MM.1S (cell line): ENCODE results near the gene HP.

Source experiments
- DNase-seq: peaks from one replicate; pipeline ENCODE4 v3.0.0-alpha.2; 2015
- H2AFZ ChIP-seq: fragments of 300-600 bp; sonication (generic); 2 replicates; pipeline ENCODE4 v1.6.0; 2016; ENCODE audit warnings: antibody characterized with exemption, low read length
- H3F3A ChIP-seq: fragments of 300-600 bp; sonication (generic); 2 replicates; pipeline ENCODE4 v1.6.1; 2016; ENCODE audit warnings: mild to moderate bottlenecking, antibody characterized with exemption, low read length, moderate library complexity, mixed read lengths; ENCODE audit not compliant: insufficient read depth
- H3K27ac ChIP-seq: fragments of 300-600 bp; sonication (generic); 2 replicates; pipeline ENCODE4 v1.5.1; 2016; ENCODE audit warnings: mild to moderate bottlenecking, low read length
- H3K27me3 ChIP-seq: fragments of 300-600 bp; sonication (generic); replicated peaks from 2 replicates; pipeline ENCODE4 v1.6.0; 2016; ENCODE audit warnings: low read length; ENCODE audit not compliant: insufficient read depth
- H3K36me3 ChIP-seq: fragments of 300-600 bp; sonication (generic); replicated peaks from 2 replicates; pipeline ENCODE4 v1.6.1; 2016; ENCODE audit warnings: mild to moderate bottlenecking, low read length, mixed read lengths; ENCODE audit not compliant: insufficient read depth
- H3K4me1 ChIP-seq: fragments of 300-600 bp; sonication (generic); 2 replicates; pipeline ENCODE4 v1.6.1; 2016; ENCODE audit warnings: low read length, mixed read lengths
- H3K4me2 ChIP-seq: fragments of 300-600 bp; sonication (generic); 2 replicates; pipeline ENCODE4 v1.6.0; 2016; ENCODE audit warnings: low read depth, low read length
- H3K4me3 ChIP-seq: fragments of 300-600 bp; sonication (generic); 2 replicates; pipeline ENCODE4 v1.5.1; 2016; ENCODE audit warnings: low read length, mixed read lengths
- H3K79me2 ChIP-seq: fragments of 300-600 bp; sonication (generic); 2 replicates; pipeline ENCODE4 v1.6.1; 2016; ENCODE audit warnings: mixed run types, low read length, mixed read lengths
- H3K9ac ChIP-seq: fragments of 300-600 bp; sonication (generic); 2 replicates; pipeline ENCODE4 v1.6.1; 2016; ENCODE audit warnings: low read length, mixed read lengths
- H3K9me2 ChIP-seq: fragments of 300-600 bp; sonication (generic); replicated peaks from 2 replicates; pipeline ENCODE4 v1.6.1; 2016; ENCODE audit warnings: mild to moderate bottlenecking, low read length, mixed read lengths; ENCODE audit not compliant: insufficient read depth
- H3K9me3 ChIP-seq: fragments of 300-600 bp; sonication (generic); replicated peaks from 2 replicates; pipeline ENCODE4 v1.6.1; 2016; ENCODE audit warnings: mild to moderate bottlenecking, low read length, mixed read lengths; ENCODE audit not compliant: insufficient read depth
- H4K20me1 ChIP-seq: fragments of 300-600 bp; sonication (generic); 2 replicates; pipeline ENCODE4 v1.6.1; 2016; ENCODE audit warnings: mild to moderate bottlenecking, low read length, moderate library complexity, mixed read lengths; ENCODE audit not compliant: insufficient read depth
- CTCF ChIP-seq: fragments of 300-600 bp; sonication (generic); IDR thresholded peaks from 2 replicates; pipeline ENCODE4 v1.5.1; 2016; ENCODE audit warnings: antibody characterized with exemption, low read length, mixed read lengths
- EZH2 ChIP-seq: fragments of 300-600 bp; sonication (generic); optimal IDR thresholded peaks from 2 replicates; pipeline ENCODE3; 2017; ENCODE audit warnings: low read depth, mild to moderate bottlenecking, antibody characterized with exemption, low read length, mixed read lengths
- EZH2phosphoT487 ChIP-seq: fragments of 300-600 bp; sonication (generic); IDR thresholded peaks from 2 replicates; pipeline ENCODE4 v1.6.1; 2018; ENCODE audit warnings: antibody characterized with exemption, low read length

The HP gene

DNA sequence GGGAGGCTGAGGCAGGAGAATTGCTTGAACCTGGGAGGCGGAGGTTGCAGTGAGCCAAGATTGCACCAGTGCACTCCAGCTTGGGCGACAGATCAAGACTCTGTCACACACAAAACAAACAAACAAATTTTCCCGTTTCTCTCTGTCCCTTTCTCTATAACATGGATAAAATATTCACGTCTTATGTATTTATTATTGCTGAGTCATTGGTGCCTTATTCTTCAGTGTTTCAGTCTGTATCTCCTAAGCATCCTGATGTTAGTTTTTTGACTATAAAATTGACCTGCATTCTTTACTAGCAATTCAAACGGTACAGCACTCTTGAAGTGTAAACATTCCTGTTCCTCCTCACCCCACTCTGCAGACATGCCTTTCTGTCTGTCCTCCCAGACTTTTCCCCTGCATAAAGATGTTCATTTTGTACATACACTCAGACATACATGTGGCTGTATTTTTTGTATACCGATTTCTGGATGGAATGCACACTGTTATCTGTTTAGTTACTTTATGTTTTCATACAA is 29.4 kb upstream of the HP start:
- no peak overlapping the region for H2AFZ ChIP-seq
- no peaks in the 10 kb centered on the region for H3K27me3 ChIP-seq
- no peaks in the 10 kb centered on the region for H3K4me1 ChIP-seq
- H3K36me3 ChIP-seq: no peaks in the 10 kb centered on the region; the same call in 1 of the 2 replicates
- H3K79me2 ChIP-seq: no peaks in the 10 kb centered on the region
- DNase-seq: no peak
- H3K4me2 ChIP-seq: no peak overlapping the region
- no peaks in the 10 kb centered on the region for H3K9me3 ChIP-seq
- H4K20me1 ChIP-seq: no peaks in the 10 kb centered on the region
- no peaks in the 10 kb centered on the region for H3F3A ChIP-seq
- no peak for TF ChIP-seq EZH2
- no peak for TF ChIP-seq EZH2phosphoT487
- no peak for TF ChIP-seq CTCF
- H3K27ac ChIP-seq: no peak overlapping the region
- H3K9ac ChIP-seq: no peak overlapping the region
- no peak overlapping the region for H3K4me3 ChIP-seq
- no peaks in the 10 kb centered on the region for H3K9me2 ChIP-seq

GRCh38 chr16:72025404-72026114 is 28.7 kb upstream of the HP start:
- Histone ChIP-seq H4K20me1 (no peaks in the 10 kb centered on the region), H2AFZ (no peak overlapping the region), H3K4me2 (no peak overlapping the region), H3K4me1 (no peaks in the 10 kb centered on the region), H3K4me3 (no peak overlapping the region), H3K36me3 (no peaks in the 10 kb centered on the region; the same call in 1 of the 2 replicates), H3K9ac (no peak overlapping the region), H3F3A (no peaks in the 10 kb centered on the region), H3K27me3 (no peaks in the 10 kb centered on the region), H3K79me2 (no peaks in the 10 kb centered on the region), H3K9me2 (no peaks in the 10 kb centered on the region), H3K27ac (no peak overlapping the region), H3K9me3 (no peaks in the 10 kb centered on the region)
- DNase-seq: no peak
- no peak for TF ChIP-seq CTCF
- TF ChIP-seq EZH2: no peak
- no peak for TF ChIP-seq EZH2phosphoT487

- H3K36me3 ChIP-seq: no peaks in the 10 kb centered on the region; the same call in 1 of the 2 replicates
- no peak overlapping the region for H3K4me3 ChIP-seq
- no peaks in the 10 kb centered on the region for H3K9me2 ChIP-seq
- no peaks in the 10 kb centered on the region for H3F3A ChIP-seq
- no peak overlapping the region for H3K9ac ChIP-seq
- H3K79me2 ChIP-seq: no peaks in the 10 kb centered on the region
- H3K27me3 ChIP-seq: no peaks in the 10 kb centered on the region
- H3K9me3 ChIP-seq: no peaks in the 10 kb centered on the region
- H3K4me2 ChIP-seq: no peak overlapping the region
- H3K27ac ChIP-seq: no peak overlapping the region
- no peaks in the 10 kb centered on the region for H4K20me1 ChIP-seq
- H3K4me1 ChIP-seq: no peaks in the 10 kb centered on the region
- TF ChIP-seq EZH2phosphoT487: no peak
- no peak for TF ChIP-seq CTCF
- TF ChIP-seq EZH2: no peak
- no peak overlapping the region for H2AFZ ChIP-seq
- no peak for DNase-seq
These were observed 26.5 kb upstream of the HP start for GRCh38 chr16:72027669-72028378.
